Uterus (tissue), 4 donors: ENCODE results near the gene HOXA10. TPM values are rescaled to one million over a fixed set of nuclear protein-coding genes. Genes with fewer than 3 reads are reported as not detected.

Experiments used
- DNase-seq, 2 donors: peaks; one replicate each; pipeline ENCODE4 v3.0.0-alpha.2; 2019 to 2020
- H3K27ac ChIP-seq, 2 donors: fragments of 200-600 bp; sonication (generic); 1 replicate in 1 of 2; 2 replicates in 1 of 2; pipeline ENCODE4 v1.5.1; 2016 to 2018
- H3K27me3 ChIP-seq, 2 donors: fragments of 200-600 bp; sonication (generic); one replicate each; pipeline ENCODE4 v1.5.1; 2018 to 2019; ENCODE audit warnings: control low read depth in 1 of 2
- H3K36me3 ChIP-seq, 2 donors: fragments of 200-600 bp; sonication (generic); one replicate each; pipeline ENCODE4 v1.5.1; 2019; ENCODE audit warnings: control low read depth in 1 of 2
- H3K4me1 ChIP-seq, 2 donors: fragments of 200-600 bp; sonication (generic); one replicate each; pipeline ENCODE4 v1.5.1; 2018 to 2019; ENCODE audit warnings: control low read depth in 1 of 2
- H3K4me3 ChIP-seq, 2 donors: fragments of 200-600 bp; sonication (generic); 1 replicate in 1 of 2; 2 replicates in 1 of 2; pipeline ENCODE4 v1.5.1; 2018 to 2019; ENCODE audit warnings: mild to moderate bottlenecking in 1 of 2
- H3K9me3 ChIP-seq, 2 donors: fragments of 200-600 bp; sonication (generic); one replicate each; pipeline ENCODE4 v1.5.1; 2019; ENCODE audit warnings: control low read depth in 1 of 2
- CTCF ChIP-seq, 4 experiments: fragments of 200-600 bp in 2 of 4; fragments of 450-650 bp in 2 of 4; sonication (generic) in 2 of 4; IDR thresholded peaks; one replicate each; pipeline ENCODE4 v1.5.1; 2016 to 2019; ENCODE audit warnings: antibody characterized with exemption in 4 of 4, mild to moderate bottlenecking in 2 of 4, moderate library complexity in 1 of 4
- POLR2A ChIP-seq, 2 donors: fragments of 450-650 bp; IDR thresholded peaks; one replicate each; pipeline ENCODE4 v1.6.1; 2016; ENCODE audit warnings: antibody characterized with exemption in 2 of 2, mild to moderate bottlenecking in 1 of 2, moderate library complexity in 1 of 2
- intact Hi-C: fragments of 100-400 bp; cut with DNase I; formaldehyde crosslinking; loops from one replicate; pipeline ENCODE4 v1.15.1; 2023; ENCODE audit warnings: low total_unique reads
- total RNA-seq, 4 donors: library from RNA; depleted of rRNA in 3 of 4; stranded (reverse); fragments of >200 nt in 3 of 4; gene quantifications; one replicate each; pipeline versions ENCODE4 v1.1.0 to v1.2.4, GENCODE V29; 2014 to 2023
- donor health status: DM: yes; HTN: yes; CAD: no.

Gene HOXA10
- total RNA-seq, 4 donors from 2014 or later = 50.0 to 114 (median 69.0) TPM

GRCh38 chr7:27185854-27186667, 11.9 kb upstream of the HOXA10 start:
- no peak for TF ChIP-seq POLR2A (IDR thresholded peaks at IDR 0.05)
- no peak for TF ChIP-seq CTCF (IDR thresholded peaks at IDR 0.05)
- no peaks in the 10 kb centered on the region for H3K36me3 ChIP-seq
- H3K27ac ChIP-seq = peak overlapping the region; percentile 94 to 96
- no peaks in the 10 kb centered on the region for H3K9me3 ChIP-seq
- H3K27me3 ChIP-seq = no peaks in the 10 kb centered on the region
- no peaks in the 10 kb centered on the region for H3K4me1 ChIP-seq
- DNase-seq = peak in 1 of 2 donors; percentile 47
- H3K4me3 ChIP-seq = peak overlapping the region; percentile 56 to 79
- intact Hi-C loops = loop anchor here (5.0 kb wide), 1 partner anchor 476 kb away; the partner anchor contains the start of gene HIBADH

- TF ChIP-seq POLR2A (IDR thresholded peaks at IDR 0.05) (peak; percentile 83 to 84), CTCF (IDR thresholded peaks at IDR 0.05) (no peak)
These were observed 11.1 kb upstream of the HOXA10 start, which contains the start of gene HOXA11 for GRCh38 chr7:27185013-27185853. HOXA11 (minus strand) TSS chr7:27185232; CDS start chr7:27185144, 88 bp downstream.

GRCh38 chr7:27184337-27185012, 10.4 kb upstream of the HOXA10 start:
- Histone ChIP-seq H3K36me3 (no peaks in the 10 kb centered on the region), H3K9me3 (no peaks in the 10 kb centered on the region), H3K4me1 (no peaks in the 10 kb centered on the region), H3K27ac (peak overlapping the region; percentile 94 to 96), H3K27me3 (no peaks in the 10 kb centered on the region), H3K4me3 (peak overlapping the region; percentile 56 to 79)
- intact Hi-C loops = loop anchor here (5.0 kb wide), 2 partner anchors 478 to 1327 kb away; partner anchors contain the start of gene HIBADH
- peak in 1 of 2 donors; percentile 9 for TF ChIP-seq POLR2A (IDR thresholded peaks at IDR 0.05)
- TF ChIP-seq CTCF (IDR thresholded peaks at IDR 0.05) = no peak
- DNase-seq = peak; percentile 38 to 51

More at GRCh38 chr7:27185013-27185853, 11.1 kb upstream of the HOXA10 start, which contains the start of gene HOXA11:
- intact Hi-C loops = loop anchor here (5.0 kb wide), 1 partner anchor 477 kb away; the partner anchor contains the start of gene HIBADH
- no peaks in the 10 kb centered on the region for H3K36me3 ChIP-seq
- H3K9me3 ChIP-seq = no peaks in the 10 kb centered on the region
- H3K27ac ChIP-seq = peak within 1 kb of the TSS; percentile 94 to 96
- peak; percentile 82 to 97 for DNase-seq
- H3K27me3 ChIP-seq = no peaks in the 10 kb centered on the region
- no peaks in the 10 kb centered on the region for H3K4me1 ChIP-seq
- peak within 1 kb of the TSS; percentile 56 to 79 for H3K4me3 ChIP-seq

DNA sequence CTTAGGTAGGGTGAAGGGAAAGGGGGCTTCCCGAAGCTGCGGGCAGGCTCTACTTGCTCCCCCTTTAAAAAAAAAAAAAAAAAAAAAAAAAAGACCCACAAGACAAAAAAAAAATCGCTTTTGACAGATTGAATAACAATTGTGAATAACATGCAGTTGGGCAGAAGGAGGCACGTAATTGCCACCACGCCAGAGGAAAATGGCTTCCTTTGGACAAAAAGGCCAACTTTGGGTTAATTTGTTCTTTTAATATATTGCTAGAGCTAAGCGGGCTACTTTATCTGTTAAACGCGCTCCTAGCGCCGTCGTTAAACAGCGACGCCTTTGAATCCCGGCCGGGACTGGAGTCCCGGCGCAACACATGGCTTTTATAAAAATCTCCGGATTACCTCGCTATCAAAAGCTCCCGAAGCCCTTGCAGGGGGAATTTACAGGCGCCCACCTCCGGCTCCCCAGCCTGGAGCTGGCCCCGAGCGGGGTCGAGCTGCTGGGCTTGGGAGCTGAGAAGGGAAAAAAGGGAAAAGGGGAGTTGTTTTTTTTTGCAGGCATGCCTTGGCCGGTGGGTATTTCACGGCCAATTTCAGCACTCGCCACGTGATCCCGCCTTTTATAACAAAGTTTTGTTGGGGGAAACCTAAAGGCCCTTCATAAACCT, 9.7 kb upstream of the HOXA10 start:
- intact Hi-C loops = loop anchor here (5.0 kb wide), 1 partner anchor 1327 kb away; no protein-coding TSS in a partner anchor
- DNase-seq = peak; percentile 19 to 22
- H3K27me3 ChIP-seq = no peaks in the 10 kb centered on the region
- H3K27ac ChIP-seq = peak overlapping the region; percentile 94 to 96
- no peak for TF ChIP-seq POLR2A (IDR thresholded peaks at IDR 0.05)
- H3K9me3 ChIP-seq = no peaks in the 10 kb centered on the region
- H3K36me3 ChIP-seq = no peaks in the 10 kb centered on the region
- peak overlapping the region; percentile 56 to 79 for H3K4me3 ChIP-seq
- H3K4me1 ChIP-seq = no peaks in the 10 kb centered on the region
